GM18519 (cell line): ENCODE measurements around the gene SLC22A14.

Experiments
- ATAC-seq: cut with Tn5 transposase; IDR thresholded peaks from one replicate; pipeline ENCODE4 v1.9.1; 2021; ENCODE audit warnings: mild to moderate bottlenecking, moderate library complexity; ENCODE audit not compliant: unreplicated experiment, low FRiP score

The SLC22A14 gene

GRCh38 chr3:38337703-38338102, 55.6 kb downstream of the SLC22A14 start:
- ATAC-seq: no peak

GRCh38 chr3:38343797-38344594, 61.9 kb downstream of the SLC22A14 start:
- ATAC-seq: no peak

GRCh38 chr3:38345879-38346586, 63.9 kb downstream of the SLC22A14 start:
- no peak for ATAC-seq

GRCh38 chr3:38346587-38347410, 64.7 kb downstream of the SLC22A14 start, which contains the start of gene XYLB:
XYLB (plus strand) TSS chr3:38346785; CDS start chr3:38346869, 84 bp downstream.
- ATAC-seq: peak; percentile 95

- ATAC-seq: no peak
Measured at GRCh38 chr3:38347421-38348200, 65.5 kb downstream of the SLC22A14 start.

GRCh38 chr3:38348903-38349302, 66.8 kb downstream of the SLC22A14 start:
- ATAC-seq: no peak

GRCh38 chr3:38349684-38350359, 67.7 kb downstream of the SLC22A14 start:
- ATAC-seq: no peak

GRCh38 chr3:38353151-38353550, 71.1 kb downstream of the SLC22A14 start:
- no peak for ATAC-seq

GRCh38 chr3:38354588-38355330, 72.7 kb downstream of the SLC22A14 start:
- no peak for ATAC-seq

- ATAC-seq: no peak
Measured at GRCh38 chr3:38359038-38359437, 76.9 kb downstream of the SLC22A14 start.

GRCh38 chr3:38360345-38360744, 78.3 kb downstream of the SLC22A14 start:
- ATAC-seq: no peak

GRCh38 chr3:38361496-38361895, 79.4 kb downstream of the SLC22A14 start:
- no peak for ATAC-seq

- no peak for ATAC-seq
Measured at GRCh38 chr3:38362825-38363224, 80.7 kb downstream of the SLC22A14 start.

- no peak for ATAC-seq
Measured at GRCh38 chr3:38364721-38365400, 82.8 kb downstream of the SLC22A14 start.

- no peak for ATAC-seq
Measured at GRCh38 chr3:38365469-38366062, 83.5 kb downstream of the SLC22A14 start.

- no peak for ATAC-seq
Measured at GRCh38 chr3:38366082-38366481, 84.0 kb downstream of the SLC22A14 start.

- ATAC-seq: no peak
Measured at GRCh38 chr3:38367779-38368178, 85.7 kb downstream of the SLC22A14 start.
